ENCODE results near the gene BEX3.
"Not testable (repeated sequence)": the region's sequence is repeated elsewhere in the genome, so short reads cannot be mapped to it uniquely, and the experiment has no call there.

Gene BEX3

GRCh38 chrX:103384672-103385071 lies 8.3 kb downstream of the BEX3 start:
- DNase-seq = no peak

GRCh38 chrX:103385283-103385830 lies 9.0 kb downstream of the BEX3 start:
- DNase-seq = not testable (repeated sequence)

GRCh38 chrX:103386332-103386731 lies 10.0 kb downstream of the BEX3 start:
- DNase-seq = no peak

- no peak for DNase-seq
Observed at GRCh38 chrX:103393487-103393886, 17.1 kb downstream of the BEX3 start.

GRCh38 chrX:103396186-103396585 lies 19.8 kb downstream of the BEX3 start:
- DNase-seq = no peak

GRCh38 chrX:103396660-103397059 lies 20.3 kb downstream of the BEX3 start:
- DNase-seq = no peak

- DNase-seq = no peak
Observed at GRCh38 chrX:103397707-103398106, 21.4 kb downstream of the BEX3 start.

GRCh38 chrX:103398421-103398864 lies 22.1 kb downstream of the BEX3 start:
- DNase-seq = no peak

- DNase-seq = no peak
Observed at GRCh38 chrX:103399744-103400143, 23.4 kb downstream of the BEX3 start.

GRCh38 chrX:103400931-103401330 lies 24.6 kb downstream of the BEX3 start:
- DNase-seq = no peak

- DNase-seq = peak; percentile 3
Observed at GRCh38 chrX:103404231-103405008, 28.1 kb downstream of the BEX3 start.

GRCh38 chrX:103405009-103405333 lies 28.6 kb downstream of the BEX3 start:
- DNase-seq = no peak

- no peak for DNase-seq
Observed at GRCh38 chrX:103406256-103406655, 29.9 kb downstream of the BEX3 start.

- DNase-seq = no peak
Observed at GRCh38 chrX:103407776-103408175, 31.4 kb downstream of the BEX3 start.

GRCh38 chrX:103411721-103412120 lies 35.4 kb downstream of the BEX3 start:
- DNase-seq = not testable (repeated sequence)

GRCh38 chrX:103413705-103414387 lies 37.5 kb downstream of the BEX3 start:
- DNase-seq = no peak

- DNase-seq = no peak
Observed at GRCh38 chrX:103414561-103414960, 38.2 kb downstream of the BEX3 start.

- DNase-seq = no peak
Observed at GRCh38 chrX:103415068-103415467, 38.7 kb downstream of the BEX3 start.

- DNase-seq = no peak
Observed at GRCh38 chrX:103415528-103415927, 39.2 kb downstream of the BEX3 start.

- DNase-seq = no peak
Observed at GRCh38 chrX:103417370-103417769, 41.0 kb downstream of the BEX3 start.

GRCh38 chrX:103417933-103418332 lies 41.6 kb downstream of the BEX3 start:
- no peak for DNase-seq

- DNase-seq = no peak
Observed at GRCh38 chrX:103418811-103419340, 42.5 kb downstream of the BEX3 start.

- no peak for DNase-seq
Observed at GRCh38 chrX:103423955-103424638, 47.8 kb downstream of the BEX3 start.
